ENCODE data around the gene SNAI3.

DNA sequence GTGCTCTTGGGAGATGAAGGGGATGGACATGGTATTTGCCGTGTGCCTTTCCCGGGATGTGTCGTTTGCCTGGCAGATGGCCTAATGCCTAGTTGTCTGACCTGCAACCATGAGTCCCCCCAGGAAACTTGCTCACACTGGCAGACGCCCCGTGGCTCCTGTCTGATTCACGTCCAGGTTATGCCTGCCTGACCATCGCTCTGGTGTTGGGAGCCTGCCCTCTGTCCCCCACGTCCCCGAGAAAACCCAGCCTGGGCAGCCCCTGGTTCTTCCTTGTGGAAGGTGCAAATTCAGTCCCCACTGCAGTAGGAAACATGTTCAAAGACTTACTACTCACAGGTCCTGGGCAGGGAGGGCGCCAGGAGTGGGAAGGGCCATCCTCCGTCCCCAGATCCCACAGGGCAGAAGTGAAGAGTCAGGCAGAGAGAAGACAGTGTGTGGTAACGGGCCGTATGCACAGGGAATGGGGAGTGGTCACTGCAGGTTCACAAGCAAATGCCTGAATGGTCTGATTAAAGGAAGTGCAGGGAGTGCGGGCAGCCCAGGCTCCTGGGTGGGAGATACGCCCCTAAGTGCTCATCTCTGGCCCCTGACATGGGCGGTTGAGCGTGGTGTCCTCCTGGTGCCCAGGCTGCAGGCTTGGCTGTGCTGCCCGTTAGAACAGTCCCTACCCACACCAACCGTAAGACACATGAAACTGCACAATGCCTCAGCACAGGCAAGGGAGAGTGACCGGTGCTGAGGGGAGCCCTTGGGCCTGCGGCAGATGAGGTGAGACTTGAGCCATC is 4.2 kb upstream of the SNAI3 start:
- TF ChIP-seq POLR2A (IDR thresholded peaks at IDR 0.05; ENCODE audit: low read length), result no peak
- TF ChIP-seq GATA1 (IDR thresholded peaks at IDR 0.05; ENCODE audit: low read depth, low read length), result no peak

All from erythroblast (primary cell).